CD4-positive, alpha-beta T cell treated with Interleukin-10 for 1 hour (primary cell): ENCODE results near the gene OR2T10.
"Not testable (repeated sequence)": the region's sequence is repeated elsewhere in the genome, so short reads cannot be mapped to it uniquely, and the experiment has no call there.

Experiments used
- DNase-seq: peaks from one replicate; pipeline ENCODE4 v3.0.0-alpha.2; 2020

The OR2T10 gene

DNA sequence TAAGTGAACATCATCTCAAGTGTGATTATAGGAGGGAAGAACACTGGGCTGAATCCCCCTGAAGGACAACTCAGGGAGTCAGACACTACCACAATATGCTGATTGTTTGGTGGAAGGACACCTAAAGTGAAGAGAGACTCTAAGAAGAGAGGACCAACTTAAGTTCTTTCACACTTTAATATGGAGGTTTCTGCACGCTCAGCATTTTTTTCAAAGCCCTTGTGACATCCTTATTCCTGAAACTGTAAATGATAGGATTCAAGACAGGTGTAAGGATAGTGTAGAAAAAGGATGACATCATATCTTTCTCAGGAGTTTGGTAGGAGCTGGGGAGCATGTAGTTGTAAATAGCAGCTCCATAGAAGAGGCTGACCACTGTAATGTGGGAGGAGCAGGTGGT, 4.8 kb downstream of the OR2T10 start:
- DNase-seq = no peak

DNA sequence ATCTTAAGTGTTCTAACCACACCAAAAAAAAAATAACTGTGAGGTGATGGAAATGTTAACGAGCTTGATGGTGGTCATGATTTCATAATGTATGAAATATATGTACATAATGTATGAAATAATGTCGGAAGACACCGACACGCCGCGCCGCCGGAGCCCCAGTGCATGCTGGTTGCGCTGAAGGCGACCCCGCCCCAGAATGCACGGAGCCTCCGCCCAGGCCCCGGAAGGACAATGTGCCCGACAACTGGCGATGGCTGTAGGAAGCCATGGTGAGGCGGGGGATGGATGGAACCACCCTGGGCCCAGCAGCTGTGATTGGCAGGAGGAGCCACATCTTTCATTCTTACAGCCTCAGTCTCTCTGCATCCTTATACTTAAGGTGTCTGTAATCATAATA, 7.4 kb downstream of the OR2T10 start:
- no peak for DNase-seq

DNA sequence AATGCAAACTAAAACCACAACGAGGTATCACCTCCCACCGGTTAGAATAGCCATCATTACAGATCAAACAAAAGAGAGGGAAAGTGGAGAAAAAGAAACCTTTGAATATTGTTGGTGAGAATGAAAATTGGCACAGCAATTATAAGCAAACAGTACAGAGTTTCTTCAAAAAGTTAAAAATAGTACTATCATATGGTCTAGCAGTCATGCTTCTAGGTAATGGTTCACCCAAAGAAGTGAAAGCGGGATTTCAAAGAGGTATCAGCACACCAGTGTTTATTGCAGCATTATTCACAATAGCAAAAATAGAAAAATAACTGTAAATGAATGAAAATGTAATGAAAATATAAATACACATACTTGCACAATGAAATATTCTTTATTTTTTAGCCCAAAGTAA, 8.2 kb downstream of the OR2T10 start:
- DNase-seq = no peak

DNA sequence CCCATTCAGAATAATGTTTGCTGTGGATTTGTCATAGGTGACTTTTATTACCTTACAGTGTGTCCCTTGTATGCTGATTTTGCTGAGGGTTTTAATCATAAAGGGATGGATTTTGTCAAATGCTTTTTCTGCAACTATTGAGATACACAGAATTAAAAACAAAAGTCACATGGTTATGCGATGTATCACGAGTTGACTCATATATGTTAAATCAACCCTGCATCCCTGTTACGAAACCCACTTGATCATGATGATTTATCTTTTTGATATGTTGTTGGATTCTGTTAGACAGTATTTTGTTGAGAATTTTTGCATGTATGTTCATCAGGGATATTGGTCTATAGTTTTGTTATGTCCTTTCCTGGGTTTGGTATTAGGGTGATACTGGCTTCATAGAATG, 12.2 kb downstream of the OR2T10 start:
- DNase-seq = no peak

DNA sequence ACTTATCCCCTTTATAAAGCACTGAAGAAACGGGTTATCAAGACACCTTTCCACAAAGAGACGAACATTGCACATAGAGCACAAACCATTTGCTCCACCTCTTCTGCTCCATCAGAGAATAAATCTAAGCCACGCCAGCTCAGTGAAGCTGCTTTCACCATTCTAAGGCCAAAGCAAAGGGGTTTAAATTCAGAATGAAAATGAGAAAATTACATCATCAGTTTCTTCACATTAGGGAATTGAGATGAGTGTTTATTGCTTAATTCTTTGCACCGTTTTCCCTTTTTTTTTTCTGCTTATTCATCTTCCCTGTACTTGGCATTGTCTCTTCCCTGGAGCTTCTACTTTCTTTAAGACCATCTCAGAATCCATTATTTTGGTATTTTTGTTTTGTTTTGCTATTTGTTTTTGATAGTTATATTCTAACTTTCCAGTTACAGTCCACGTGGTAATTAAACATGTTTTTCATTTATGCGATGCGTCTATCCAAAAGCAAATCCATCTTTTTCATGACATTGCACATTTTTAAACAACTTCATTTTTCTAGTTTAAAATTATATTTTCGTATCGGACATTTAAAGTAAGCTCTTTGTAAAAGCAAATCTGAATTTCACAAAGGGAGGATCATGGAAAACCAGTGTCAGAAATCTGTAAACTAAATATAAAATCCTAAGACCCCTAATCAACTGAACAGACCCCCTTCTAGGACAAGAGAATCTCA, 21.1 kb downstream of the OR2T10 start:
- no peak for DNase-seq

DNA sequence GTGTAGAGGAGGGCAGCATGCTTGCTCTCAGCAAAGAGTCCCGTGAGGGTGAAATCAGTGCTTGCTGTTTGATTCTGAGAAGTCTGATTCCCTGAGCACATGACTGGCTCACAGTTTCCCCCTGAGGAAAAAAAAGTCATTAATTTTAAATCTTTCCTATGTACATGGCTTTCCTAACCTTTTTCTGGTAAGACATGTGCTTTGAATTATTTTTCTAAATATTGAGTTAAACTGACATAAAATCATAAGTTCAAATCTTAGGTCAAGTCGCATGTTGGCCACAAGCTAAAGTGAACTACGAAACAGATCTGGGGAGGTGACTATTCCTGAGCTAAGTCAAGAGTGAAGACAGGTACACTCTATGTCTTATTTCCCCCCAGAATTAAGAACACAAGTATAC, 22.8 kb downstream of the OR2T10 start, which contains the start of gene OR2T34:
TSS of gene OR2T34 (minus strand) at position 101 of the 400 bp plus-strand sequence. CDS start at position 101, 0 bp downstream.
- DNase-seq = not testable (repeated sequence)

DNA sequence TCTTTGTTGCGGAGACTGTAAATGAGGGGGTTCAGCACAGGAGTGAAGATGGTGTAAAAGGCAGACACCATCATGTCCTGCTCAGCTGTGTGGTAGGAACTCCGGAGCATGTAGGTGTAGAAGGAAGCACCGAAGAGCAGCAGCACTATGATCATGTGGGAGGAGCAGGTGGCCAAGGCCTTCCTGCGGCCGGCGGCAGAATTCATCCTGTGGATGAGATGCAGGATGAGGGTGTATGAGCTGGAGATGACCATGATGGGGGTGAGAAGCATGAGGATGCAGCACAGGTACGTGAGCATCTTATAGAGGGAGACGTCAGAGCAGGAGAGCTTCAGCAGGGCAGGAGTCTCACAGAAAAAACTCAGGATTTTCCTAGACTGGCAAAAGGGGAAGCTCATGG, 23.6 kb downstream of the OR2T10 start:
- not testable (repeated sequence) for DNase-seq

DNA sequence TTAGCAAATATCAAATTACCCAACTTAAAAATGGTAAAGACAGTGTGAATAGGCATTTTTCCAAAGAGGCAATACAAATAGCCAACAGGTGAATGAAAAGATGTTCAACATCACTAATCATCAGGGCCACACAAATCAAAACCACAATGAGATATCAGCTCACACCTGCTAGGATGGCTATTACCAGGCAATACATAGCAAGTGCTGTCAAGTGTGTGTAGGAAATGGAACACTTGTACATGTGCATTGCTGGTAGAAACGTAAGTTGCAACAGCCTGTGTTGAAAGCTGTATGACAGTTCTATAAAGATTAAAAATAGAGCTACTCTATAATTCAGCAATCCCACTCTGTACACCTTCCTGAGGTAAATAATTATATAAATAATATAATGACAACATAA, 25.5 kb downstream of the OR2T10 start:
- DNase-seq = not testable (repeated sequence)

DNA sequence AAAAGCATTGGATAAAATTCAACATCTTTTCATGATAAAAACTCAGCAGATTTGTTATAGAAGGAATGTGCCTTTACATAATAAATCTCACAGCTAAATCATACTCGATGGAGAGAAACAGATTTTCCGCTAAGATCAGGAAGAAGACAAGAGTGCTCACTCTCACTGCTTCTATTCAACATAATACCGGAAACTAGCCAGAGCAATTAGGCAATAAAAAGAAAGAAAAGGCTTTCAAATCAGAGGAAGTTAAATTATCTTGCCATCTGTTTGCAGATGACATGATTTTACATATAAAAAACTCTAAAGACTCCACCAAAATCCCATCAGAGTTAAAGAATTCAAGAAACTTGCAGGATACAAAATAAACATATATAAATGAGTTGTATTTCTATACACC, 26.7 kb downstream of the OR2T10 start:
- DNase-seq = not testable (repeated sequence)

DNA sequence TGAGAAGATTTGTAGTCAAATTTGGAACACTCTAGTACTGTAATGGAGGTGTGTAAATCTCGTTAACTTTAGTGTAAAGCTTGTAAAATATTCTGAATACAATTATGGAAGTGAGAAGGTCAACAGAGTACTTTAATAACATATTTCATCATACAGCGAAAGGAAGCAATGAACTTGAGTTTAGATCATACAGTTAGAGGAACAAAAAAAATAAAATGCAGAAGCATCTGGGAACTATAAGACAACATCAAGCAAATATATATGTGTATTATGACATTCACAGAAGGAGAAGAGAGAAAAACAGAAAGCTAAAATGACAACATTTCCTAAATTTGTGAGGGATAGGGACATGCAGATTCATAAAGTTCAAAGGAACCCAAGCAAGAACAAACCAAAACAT, 28.5 kb downstream of the OR2T10 start:
- not testable (repeated sequence) for DNase-seq

DNA sequence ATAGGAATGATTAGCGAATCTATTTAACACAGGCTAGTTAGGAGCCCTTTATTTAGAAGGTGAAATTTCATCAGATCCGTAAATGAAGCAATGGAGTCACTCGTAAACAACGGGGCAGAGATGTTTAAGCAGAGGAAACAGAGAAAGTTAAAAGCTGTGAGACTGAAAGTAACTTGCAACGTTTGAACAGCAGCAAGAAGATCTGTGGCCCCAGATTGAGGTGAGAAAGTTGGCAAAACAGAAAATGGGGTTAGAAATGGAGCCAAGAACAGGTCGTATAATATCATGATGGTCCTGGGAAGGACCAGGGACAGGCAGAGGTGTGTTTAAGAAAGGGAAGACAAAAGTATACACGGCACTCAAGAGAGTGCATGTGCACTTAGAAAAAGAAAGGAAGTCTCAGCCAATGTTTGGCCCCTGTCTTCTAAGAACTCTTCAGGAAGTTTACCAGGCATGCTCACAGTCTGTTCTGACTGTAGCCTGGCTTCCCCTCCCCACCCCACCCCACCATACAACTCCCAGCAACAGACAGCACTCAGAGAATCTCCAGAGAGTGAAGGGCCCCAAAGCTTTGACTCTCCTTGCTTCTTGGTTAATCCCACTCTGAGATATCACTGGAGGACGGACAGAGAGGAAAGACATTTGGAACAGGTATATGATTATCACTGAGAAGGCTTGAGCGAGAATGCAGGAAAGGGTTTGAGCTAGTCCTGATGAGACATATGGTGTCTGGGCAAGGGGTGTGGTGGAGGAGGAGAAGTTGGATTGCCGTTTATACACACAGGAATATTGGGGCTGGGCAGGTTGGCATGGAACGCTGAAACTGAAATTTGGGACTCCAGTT, 31.7 kb downstream of the OR2T10 start:
- DNase-seq = peak; percentile 24

DNA sequence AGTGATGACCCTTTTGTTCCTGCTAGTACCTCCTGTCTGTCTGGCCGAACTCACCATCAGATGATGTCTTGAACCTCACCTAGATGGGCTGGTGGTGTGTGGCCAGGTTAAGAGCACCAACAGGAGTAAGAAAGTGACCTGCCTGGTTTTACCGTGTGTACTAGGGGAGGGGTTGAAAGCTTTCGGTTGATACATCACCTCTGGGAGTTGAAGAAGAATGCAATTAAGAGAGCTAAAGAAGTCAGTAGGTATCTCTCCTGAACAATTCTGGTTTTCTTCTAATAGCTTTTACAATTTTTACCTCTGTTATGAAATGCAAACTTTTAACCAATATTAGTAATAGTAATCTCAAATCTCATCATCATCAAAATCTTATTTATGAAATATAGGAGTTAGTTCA, 34.8 kb downstream of the OR2T10 start, which contains the start of gene OR2T29:
TSS of gene OR2T29 (minus strand) at position 101 of the 400 bp plus-strand sequence. CDS start 3,281 bp downstream, outside the sequence.
- DNase-seq = not testable (repeated sequence)

DNA sequence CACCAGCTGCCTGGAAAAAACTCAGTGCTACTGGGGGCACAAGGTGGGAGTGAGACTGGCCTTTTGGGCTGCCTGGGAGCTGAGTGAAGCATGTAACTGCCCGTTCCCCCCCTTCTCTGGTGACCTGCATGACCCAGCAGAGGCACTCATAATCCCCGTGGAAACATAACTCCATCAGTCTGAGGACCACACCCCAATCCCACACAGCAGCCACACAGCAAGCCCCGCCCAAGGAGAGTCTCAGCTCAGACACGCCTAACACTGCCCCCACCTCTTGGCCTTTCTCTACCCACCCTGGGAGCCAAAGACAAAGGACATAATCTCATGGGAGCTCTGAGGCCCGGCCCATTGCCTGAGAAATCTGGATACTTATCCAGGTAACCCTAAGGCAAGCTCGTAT, 46.5 kb downstream of the OR2T10 start:
- DNase-seq = not testable (repeated sequence)

DNA sequence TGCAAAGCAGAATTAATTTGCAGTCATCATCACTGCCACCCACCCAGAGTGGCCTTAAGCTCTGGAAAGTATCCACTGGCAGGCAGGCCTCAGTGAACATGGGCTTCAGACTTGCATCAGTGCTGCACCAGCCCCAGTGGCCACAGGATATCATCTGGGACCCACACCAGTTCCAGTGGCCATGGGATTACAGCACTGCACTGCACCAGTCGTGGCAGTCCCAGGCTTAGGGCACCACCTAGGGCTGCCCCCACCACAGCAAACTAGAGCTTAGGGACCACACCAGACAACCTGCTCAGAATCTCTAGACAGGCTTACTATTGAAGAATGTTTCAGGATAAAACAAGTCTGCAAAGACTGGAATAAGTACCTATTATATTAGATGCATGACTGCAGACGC, 50.1 kb downstream of the OR2T10 start:
- not testable (repeated sequence) for DNase-seq
